T-cell (primary cell): ENCODE results near the gene TUBB8. TPM values are rescaled to one million over a fixed set of nuclear protein-coding genes. Genes with fewer than 3 reads are reported as not detected.
"Not testable (repeated sequence)": the region's sequence is repeated elsewhere in the genome, so short reads cannot be mapped to it uniquely, and the experiment has no call there.

ENCODE experiments used
- ATAC-seq, 4 experiments: fragments of 200-7000 bp in 3 of 4; fragments of 150-1000 bp in 1 of 4; cut with Tn5 transposase; replicated peaks in 1 of 4; 1 replicate in 3 of 4; 2 replicates in 1 of 4; pipeline ENCODE4 v1.10.0; 2021; ENCODE audit warnings: moderate library complexity in 3 of 4, mild to moderate bottlenecking in 2 of 4, moderate number of reproducible peaks in 1 of 4
- CTCF ChIA-PET, 2 donors: fragments of 300-600 bp; sonication (Branson Sonifier 250); formaldehyde crosslinking; loops; one replicate each; lab custom pipeline; 2022; ENCODE audit warnings: antibody characterized with exemption in 2 of 2; lab: Charles Lee
- POLR2A ChIA-PET, 2 donors: fragments of 300-600 bp; sonication (Branson Sonifier 250); formaldehyde crosslinking; loops; one replicate each; lab custom pipeline; 2022; ENCODE audit warnings: antibody characterized with exemption in 2 of 2; lab: Charles Lee
- DNase-seq, 35 experiments: peaks; one replicate each; pipeline versions ENCODE4 v3.0.0 to v3.0.0-alpha.2; 2013 to 2023
- H3K27ac ChIP-seq: one replicate; pipeline ENCODE4 v1.5.1; 2013; ENCODE audit warnings: low read length
- H3K27me3 ChIP-seq, 2 experiments: replicated peaks in 1 of 2; 1 replicate in 1 of 2; 2 replicates in 1 of 2; pipeline versions ENCODE4 v1.6.1 to v1.7.0; 2013; ENCODE audit warnings: low read length in 1 of 2, mixed read lengths in 1 of 2; ENCODE audit not compliant: control insufficient read depth in 2 of 2, insufficient read depth in 2 of 2; ENCODE audit errors: extremely low read depth in 1 of 2
- H3K36me3 ChIP-seq, 2 donors: 1 replicate in 1 of 2; 2 replicates in 1 of 2; pipeline versions ENCODE4 v1.6.1 to v1.7.0; 2013; ENCODE audit warnings: low read length in 1 of 2; ENCODE audit not compliant: control insufficient read depth in 2 of 2, insufficient read depth in 1 of 2; ENCODE audit errors: extremely low read depth in 1 of 2
- H3K4me1 ChIP-seq, 2 experiments: 1 replicate in 1 of 2; 2 replicates in 1 of 2; pipeline versions ENCODE4 v1.6.1 to v1.7.0; 2013; ENCODE audit warnings: low read length in 2 of 2, mixed read lengths in 1 of 2; ENCODE audit not compliant: insufficient read depth in 2 of 2, control insufficient read depth in 1 of 2; ENCODE audit errors: extremely low read depth in 1 of 2
- H3K4me3 ChIP-seq, 2 donors: 1 replicate in 1 of 2; 2 replicates in 1 of 2; pipeline versions ENCODE4 v1.5.1 to v1.7.0; 2013; ENCODE audit warnings: mild to moderate bottlenecking in 2 of 2, low read length in 1 of 2, moderate library complexity in 1 of 2; ENCODE audit not compliant: control insufficient read depth in 1 of 2; ENCODE audit errors: extremely low read depth in 1 of 2
- H3K9me3 ChIP-seq: 2 replicates; pipeline ENCODE4 v1.7.0; 2013
- H3K27ac Mint-ChIP-seq, 2 donors: one replicate each; pipeline ENCODE4 v1.8.0; 2020 to 2021; ENCODE audit warnings: mild to moderate bottlenecking in 2 of 2, mixed read lengths in 2 of 2
- H3K27me3 Mint-ChIP-seq, 2 donors: one replicate each; pipeline ENCODE4 v1.8.0; 2021 to 2022; ENCODE audit warnings: mixed read lengths in 2 of 2
- H3K36me3 Mint-ChIP-seq: one replicate; pipeline ENCODE4 v1.8.0; 2021; ENCODE audit warnings: mixed read lengths
- H3K4me1 Mint-ChIP-seq, 3 donors: one replicate each; pipeline ENCODE4 v1.8.0; 2020 to 2022; ENCODE audit warnings: mixed read lengths in 3 of 3, mild to moderate bottlenecking in 1 of 3
- H3K4me3 Mint-ChIP-seq, 3 donors: one replicate each; pipeline ENCODE4 v1.8.0; 2020 to 2022; ENCODE audit warnings: mild to moderate bottlenecking in 3 of 3, mixed read lengths in 3 of 3, moderate library complexity in 3 of 3
- H3K9me3 Mint-ChIP-seq, 3 donors: one replicate each; pipeline ENCODE4 v1.8.0; 2020 to 2022; ENCODE audit warnings: mixed read lengths in 3 of 3
- whole genome bisulfite sequencing: methylation state at CpG from one replicate; pipeline ENCODE4 v1.1.5; 2013; ENCODE audit warnings: missing lambda C conversion rate; ENCODE audit not compliant: insufficient coverage; 5-methylcytosine and 5-hydroxymethylcytosine counted together
- total RNA-seq, 35 experiments: library from RNA in 6 of 35; stranded (reverse) in 6 of 35; fragments of 120-200 nt in 1 of 35; gene quantifications; one replicate each; pipeline versions ENCODE4 v1.2.1 to v1.2.4 and lab custom pipeline; 2013 to 2026

Gene TUBB8
- total RNA-seq, 5 donors from 2014 or later (not counting 1 experiment from before 2014, with no cell fraction given): not detected

DNA sequence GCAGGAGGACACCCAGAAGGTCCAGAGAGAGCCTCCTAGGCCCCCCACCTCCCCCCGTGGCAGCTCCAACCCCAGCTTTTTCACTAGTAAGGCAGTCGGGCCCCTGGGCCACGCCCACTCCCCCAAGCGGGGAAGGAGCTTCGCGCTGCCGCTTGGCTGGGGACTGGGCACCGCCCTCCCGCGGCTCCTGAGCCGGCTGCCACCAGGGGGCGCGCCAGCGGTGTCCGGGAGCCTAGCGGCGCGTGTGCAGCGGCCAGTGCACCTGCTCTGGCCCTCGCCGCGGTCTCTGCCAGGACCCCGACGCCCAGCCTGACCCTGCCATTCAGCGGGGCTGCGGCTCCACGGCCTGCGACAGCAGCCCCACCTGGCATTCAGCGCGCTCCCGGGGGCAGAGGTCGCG is 37.8 kb downstream of the TUBB8 start:
- H3K27me3 Mint-ChIP-seq, H3K36me3 ChIP-seq, H3K4me1 Mint-ChIP-seq, POLR2A ChIA-PET, H3K4me1 ChIP-seq, H3K27ac Mint-ChIP-seq, H3K9me3 Mint-ChIP-seq, H3K36me3 Mint-ChIP-seq, H3K9me3 ChIP-seq, H3K4me3 ChIP-seq, H3K27ac ChIP-seq, CTCF ChIA-PET, ATAC-seq, H3K4me3 Mint-ChIP-seq, H3K27me3 ChIP-seq: not testable (repeated sequence)
- DNase-seq: peak in 3 of 35 experiments; percentile 1 to 3 (median 3)
- WGBS: no CpG with 5 or more reads among the region's 33 CpGs

DNA sequence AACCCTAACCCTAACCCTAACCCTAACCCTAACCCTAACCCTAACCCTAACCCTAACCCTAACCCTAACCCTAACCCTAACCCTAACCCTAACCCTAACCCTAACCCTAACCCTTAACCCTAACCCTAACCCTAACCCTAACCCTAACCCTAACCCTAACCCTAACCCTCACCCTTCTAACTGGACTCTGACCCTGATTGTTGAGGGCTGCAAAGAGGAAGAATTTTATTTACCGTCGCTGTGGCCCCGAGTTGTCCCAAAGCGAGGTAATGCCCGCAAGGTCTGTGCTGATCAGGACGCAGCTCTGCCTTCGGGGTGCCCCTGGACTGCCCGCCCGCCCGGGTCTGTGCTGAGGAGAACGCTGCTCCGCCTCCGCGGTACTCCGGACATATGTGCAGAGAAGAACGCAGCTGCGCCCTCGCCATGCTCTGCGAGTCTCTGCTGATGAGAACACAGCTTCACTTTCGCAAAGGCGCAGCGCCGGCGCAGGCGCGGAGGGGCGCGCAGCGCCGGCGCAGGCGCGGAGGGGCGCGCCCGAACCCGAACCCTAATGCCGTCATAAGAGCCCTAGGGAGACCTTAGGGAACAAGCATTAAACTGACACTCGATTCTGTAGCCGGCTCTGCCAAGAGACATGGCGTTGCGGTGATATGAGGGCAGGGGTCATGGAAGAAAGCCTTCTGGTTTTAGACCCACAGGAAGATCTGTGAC is 38.7 kb downstream of the TUBB8 start:
- H3K27me3 ChIP-seq, H3K27ac Mint-ChIP-seq, H3K9me3 ChIP-seq, ATAC-seq, H3K36me3 Mint-ChIP-seq, H3K4me1 ChIP-seq, H3K9me3 Mint-ChIP-seq, CTCF ChIA-PET, H3K27ac ChIP-seq, H3K4me3 Mint-ChIP-seq, H3K36me3 ChIP-seq, H3K4me1 Mint-ChIP-seq, H3K27me3 Mint-ChIP-seq, H3K4me3 ChIP-seq, POLR2A ChIA-PET, DNase-seq: not testable (repeated sequence)
- no CpG with 5 or more reads among the region's 42 CpGs for WGBS

Other genes with a start within 250 kb of the TUBB8 start
- gene ZMYND11, start 86.2 kb upstream of the TUBB8 start, total RNA-seq: 10 to 100 TPM; 44.5 to 56.0 (median 50.9) TPM